CD14-positive monocyte (primary cell): ENCODE measurements around the gene CD180. TPM values are rescaled to one million over a fixed set of nuclear protein-coding genes. Genes with fewer than 3 reads are reported as not detected.

ENCODE experiments used
- DNase-seq, 3 donors: peaks; one replicate each; pipeline ENCODE4 v3.0.0-alpha.2; 2011 to 2022
- H2AFZ ChIP-seq: 2 replicates; pipeline ENCODE4 v1.6.0; 2012; ENCODE audit warnings: mild to moderate bottlenecking, low read depth, low read length, inconsistent platforms; ENCODE audit not compliant: insufficient read depth, poor library complexity, severe bottlenecking
- H3K27ac ChIP-seq, 2 donors: 1 replicate in 1 of 2; 2 replicates in 1 of 2; pipeline ENCODE4 v1.5.1; 2012 to 2013; ENCODE audit warnings: low read length in 2 of 2, control low read depth in 1 of 2, inconsistent platforms in 1 of 2, low read depth in 1 of 2, mild to moderate bottlenecking in 1 of 2
- H3K27me3 ChIP-seq, 2 donors: one replicate each; pipeline versions ENCODE4 v1.6.0 to v1.6.1; 2011 to 2013; ENCODE audit warnings: low read length in 2 of 2; ENCODE audit not compliant: control insufficient read depth in 2 of 2, insufficient read depth in 2 of 2
- H3K36me3 ChIP-seq, 2 donors: replicated peaks in 1 of 2; 1 replicate in 1 of 2; 2 replicates in 1 of 2; pipeline versions ENCODE4 v1.5.1 to v1.6.1; 2012 to 2013; ENCODE audit warnings: low read length in 2 of 2, control low read depth in 1 of 2, inconsistent platforms in 1 of 2, mild to moderate bottlenecking in 1 of 2; ENCODE audit not compliant: insufficient read depth in 2 of 2, control insufficient read depth in 1 of 2
- H3K4me1 ChIP-seq, 2 donors: 1 replicate in 1 of 2; 2 replicates in 1 of 2; pipeline versions ENCODE4 v1.5.1 to v1.6.1; 2012 to 2013; ENCODE audit warnings: low read length in 2 of 2, control low read depth in 1 of 2, inconsistent platforms in 1 of 2, mild to moderate bottlenecking in 1 of 2, moderate library complexity in 1 of 2; ENCODE audit not compliant: insufficient read depth in 2 of 2, control insufficient read depth in 1 of 2
- H3K4me2 ChIP-seq: replicated peaks from 2 replicates; pipeline ENCODE3; 2012; ENCODE audit warnings: low read length, moderate library complexity, mild to moderate bottlenecking; ENCODE audit not compliant: poor library complexity, severe bottlenecking; ENCODE audit errors: extremely low read depth
- H3K4me3 ChIP-seq, 3 experiments: fragments of 200-600 bp in 1 of 3; sonication (generic) in 1 of 3; replicated peaks in 1 of 3; 1 replicate in 2 of 3; 2 replicates in 1 of 3; pipeline ENCODE4 v1.5.1; 2011 to 2013; ENCODE audit warnings: low read length in 3 of 3, mild to moderate bottlenecking in 3 of 3, control low read depth in 2 of 3, low read depth in 2 of 3, inconsistent platforms in 1 of 3, moderate library complexity in 1 of 3
- H3K79me2 ChIP-seq: 2 replicates; pipeline ENCODE4 v1.6.0; 2012; ENCODE audit warnings: mild to moderate bottlenecking, control low read depth, inconsistent platforms, low read length, moderate library complexity; ENCODE audit not compliant: insufficient read depth
- H3K9ac ChIP-seq: 2 replicates; pipeline ENCODE4 v1.6.0; 2017; ENCODE audit warnings: low read length, mild to moderate bottlenecking; ENCODE audit not compliant: insufficient read depth, poor library complexity, severe bottlenecking
- H3K9me3 ChIP-seq, 2 donors: replicated peaks in 1 of 2; 1 replicate in 1 of 2; 2 replicates in 1 of 2; pipeline versions ENCODE4 v1.5.1 to v1.6.1; 2012 to 2013; ENCODE audit warnings: low read length in 2 of 2, control low read depth in 1 of 2; ENCODE audit not compliant: control insufficient read depth in 1 of 2, insufficient read depth in 1 of 2
- H4K20me1 ChIP-seq: 2 replicates; pipeline ENCODE4 v1.6.0; 2012; ENCODE audit warnings: mild to moderate bottlenecking, low read length, control low read depth, moderate library complexity; ENCODE audit not compliant: insufficient read depth
- H3K27ac Mint-ChIP-seq, 7 donors: one replicate each; pipeline ENCODE4 v1.8.0; 2020; ENCODE audit warnings: mild to moderate bottlenecking in 7 of 7, mixed read lengths in 7 of 7, moderate library complexity in 6 of 7, inconsistent platforms in 2 of 7
- H3K27me3 Mint-ChIP-seq, 3 donors: one replicate each; pipeline ENCODE4 v1.8.0; 2021 to 2022; ENCODE audit warnings: low read depth in 3 of 3, mild to moderate bottlenecking in 3 of 3, mixed read lengths in 3 of 3, moderate library complexity in 3 of 3, inconsistent platforms in 1 of 3
- H3K36me3 Mint-ChIP-seq, 2 donors: one replicate each; pipeline ENCODE4 v1.8.0; 2020; ENCODE audit warnings: mixed read lengths in 2 of 2, inconsistent platforms in 1 of 2, mild to moderate bottlenecking in 1 of 2
- H3K4me1 Mint-ChIP-seq: one replicate; pipeline ENCODE4 v1.8.0; 2020; ENCODE audit warnings: mild to moderate bottlenecking, mixed read lengths
- H3K4me3 Mint-ChIP-seq, 2 donors: one replicate each; pipeline ENCODE4 v1.8.0; 2020; ENCODE audit warnings: mild to moderate bottlenecking in 2 of 2, mixed read lengths in 2 of 2, moderate library complexity in 1 of 2
- H3K9me3 Mint-ChIP-seq, 7 donors: one replicate each; pipeline ENCODE4 v1.8.0; 2020 to 2022; ENCODE audit warnings: mixed read lengths in 7 of 7, mild to moderate bottlenecking in 6 of 7, moderate library complexity in 6 of 7, inconsistent platforms in 2 of 7
- WGBS: methylation state at CpG from one replicate; pipeline ENCODE4 v1.1.5; 2013; ENCODE audit warnings: missing lambda C conversion rate; ENCODE audit not compliant: insufficient coverage; 5-methylcytosine and 5-hydroxymethylcytosine counted together
- intact Hi-C, 2 donors: fragments of 100-400 bp; cut with micrococcal nuclease; formaldehyde crosslinking; loops; one replicate each; pipeline versions ENCODE4 v1.15.0 to v1.15.1; 2023
- polyA plus RNA-seq, 3 donors: library from polyadenylated mRNA; depleted of rRNA in 1 of 3; unstranded in 2 of 3; stranded (reverse) in 1 of 3; fragments of 300-500 nt in 2 of 3; fragments of >200 nt in 1 of 3; fragmentation: Illumina TruSeq in 2 of 3; gene quantifications; 1 replicate in 2 of 3; 2 replicates in 1 of 3; pipeline ENCODE4 v1.2.3, GENCODE V29; 2012 to 2021
- TF ChIP-seq, protein P1 (sequence below): fragments of 200-600 bp; IDR thresholded peaks from one replicate; pipeline ENCODE4 v1.8.0; 2022; ENCODE audit warnings: antibody characterized with exemption, mild to moderate bottlenecking

Gene CD180
- polyA plus RNA-seq, 3 donors = 6.1 to 22.0 (median 11.7) TPM

DNA sequence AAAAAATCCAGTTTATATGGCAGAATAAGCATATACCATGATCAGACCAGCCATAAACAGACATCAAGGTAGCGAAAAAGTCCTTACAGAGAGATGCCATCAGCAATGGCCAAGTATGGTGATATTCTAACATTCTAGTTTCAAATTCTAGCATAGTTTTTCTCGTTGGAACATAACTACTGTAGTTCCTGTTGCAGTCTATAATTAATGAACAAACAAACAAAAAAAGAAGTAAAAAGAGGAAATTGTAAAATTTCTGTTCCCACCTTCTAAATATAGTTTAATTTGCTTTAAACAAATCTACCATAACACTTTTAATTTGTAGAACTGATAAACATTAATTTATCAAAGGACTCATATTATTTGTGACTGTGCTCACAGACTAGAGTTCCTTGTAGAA lies 9.9 kb upstream of the CD180 start:
- peak in 1 of 3 donors; percentile 46 for DNase-seq
- Mint-ChIP-seq H3K27me3 (peaks cover 0 to 7% (median 4%) of the 10 kb centered on the region in 3 donors), H3K4me1 (peaks cover 68% of the 10 kb centered on the region), H3K36me3 (no peaks in the 10 kb centered on the region), H3K9me3 (peaks cover 0 to 2% (median 0%) of the 10 kb centered on the region in 7 donors), H3K4me3 (peak overlapping the region in 1 of 2 donors; percentile 53), H3K27ac (peak overlapping the region; percentile 85 to 92 (median 89))
- Histone ChIP-seq H3K4me2 (peak overlapping the region; percentile 57), H3K9me3 (no peaks in the 10 kb centered on the region), H3K27ac (peak overlapping the region; percentile 68 to 73), H4K20me1 (no peaks in the 10 kb centered on the region), H3K4me3 (peak overlapping the region in 1 of 3 experiments; percentile 52), H3K9ac (no peak overlapping the region), H3K36me3 (no peaks in the 10 kb centered on the region), H3K27me3 (no peaks in the 10 kb centered on the region), H3K4me1 (peaks cover 67 to 71% of the 10 kb centered on the region in 2 donors), H3K79me2 (no peaks in the 10 kb centered on the region), H2AFZ (no peak overlapping the region)
- TF ChIP-seq, protein P1, sequence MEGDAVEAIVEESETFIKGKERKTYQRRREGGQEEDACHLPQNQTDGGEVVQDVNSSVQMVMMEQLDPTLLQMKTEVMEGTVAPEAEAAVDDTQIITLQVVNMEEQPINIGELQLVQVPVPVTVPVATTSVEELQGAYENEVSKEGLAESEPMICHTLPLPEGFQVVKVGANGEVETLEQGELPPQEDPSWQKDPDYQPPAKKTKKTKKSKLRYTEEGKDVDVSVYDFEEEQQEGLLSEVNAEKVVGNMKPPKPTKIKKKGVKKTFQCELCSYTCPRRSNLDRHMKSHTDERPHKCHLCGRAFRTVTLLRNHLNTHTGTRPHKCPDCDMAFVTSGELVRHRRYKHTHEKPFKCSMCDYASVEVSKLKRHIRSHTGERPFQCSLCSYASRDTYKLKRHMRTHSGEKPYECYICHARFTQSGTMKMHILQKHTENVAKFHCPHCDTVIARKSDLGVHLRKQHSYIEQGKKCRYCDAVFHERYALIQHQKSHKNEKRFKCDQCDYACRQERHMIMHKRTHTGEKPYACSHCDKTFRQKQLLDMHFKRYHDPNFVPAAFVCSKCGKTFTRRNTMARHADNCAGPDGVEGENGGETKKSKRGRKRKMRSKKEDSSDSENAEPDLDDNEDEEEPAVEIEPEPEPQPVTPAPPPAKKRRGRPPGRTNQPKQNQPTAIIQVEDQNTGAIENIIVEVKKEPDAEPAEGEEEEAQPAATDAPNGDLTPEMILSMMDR = no peak
- intact Hi-C loops = loop anchor here in 1 of 2 donors (5.0 kb wide), 1 partner anchor 39 kb away; no protein-coding TSS in a partner anchor
- no CpG with 5 or more reads among the region's 2 CpGs for WGBS

DNA sequence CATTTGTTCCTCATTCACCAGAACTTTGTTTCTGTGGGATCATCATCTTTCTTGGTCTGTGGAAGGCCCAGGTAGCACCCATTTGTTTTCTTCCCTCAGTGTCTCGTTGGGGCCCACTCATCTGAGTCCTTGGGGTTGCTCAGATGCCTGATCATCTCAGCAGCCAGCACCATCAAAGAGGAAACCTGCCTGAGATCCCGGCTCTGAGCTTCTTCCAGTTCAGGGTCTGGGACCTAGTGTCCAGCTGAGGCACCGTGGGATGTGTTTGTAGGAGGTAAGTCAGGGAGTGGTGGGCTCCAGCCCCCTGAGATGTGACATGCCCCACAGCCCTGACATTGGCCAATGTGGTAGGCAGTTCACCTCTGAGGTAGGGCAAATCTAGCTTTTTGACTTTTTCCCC lies 9.4 kb upstream of the CD180 start:
- 64% methylated on average over 1 of the region's 3 CpGs for WGBS
- Histone ChIP-seq H4K20me1 (no peaks in the 10 kb centered on the region), H3K36me3 (no peaks in the 10 kb centered on the region), H3K4me3 (peak overlapping the region in 1 of 3 experiments; percentile 52), H3K27me3 (no peaks in the 10 kb centered on the region), H3K79me2 (no peaks in the 10 kb centered on the region), H3K27ac (peak overlapping the region; percentile 68 to 73), H3K4me1 (peaks cover 67 to 72% of the 10 kb centered on the region in 2 donors), H3K4me2 (peak overlapping the region; percentile 57), H2AFZ (no peak overlapping the region), H3K9me3 (no peaks in the 10 kb centered on the region), H3K9ac (no peak overlapping the region)
- Mint-ChIP-seq H3K4me3 (peak overlapping the region in 1 of 2 donors; percentile 39), H3K27ac (peak overlapping the region; percentile 85 to 92 (median 89)), H3K27me3 (peaks cover 0 to 7% (median 4%) of the 10 kb centered on the region in 3 donors), H3K36me3 (no peaks in the 10 kb centered on the region), H3K9me3 (peaks cover 0 to 2% (median 0%) of the 10 kb centered on the region in 7 donors), H3K4me1 (peaks cover 68% of the 10 kb centered on the region)
- TF ChIP-seq, protein P1 = no peak
- intact Hi-C loops = loop anchor here in 1 of 2 donors (5.0 kb wide), 1 partner anchor 39 kb away; no protein-coding TSS in a partner anchor
- no peak for DNase-seq
